Heart left ventricle (tissue), 16 donors: ENCODE measurements around the gene NSG1. TPM values are rescaled to one million over a fixed set of nuclear protein-coding genes. Genes with fewer than 3 reads are reported as not detected.

Experiments
- ATAC-seq, 4 donors: fragments of 200-7000 bp; cut with Tn5 transposase; one replicate each; pipeline ENCODE4 v1.9.1; 2020 to 2022; ENCODE audit warnings: moderate library complexity in 4 of 4, mild to moderate bottlenecking in 3 of 4, moderate number of reproducible peaks in 1 of 4
- DNase-seq, 5 donors: peaks; one replicate each; pipeline ENCODE4 v3.0.0-alpha.2; 2020
- H3K27ac ChIP-seq, 12 donors: fragments of 200-600 bp; sonication (generic) in 4 of 12; one replicate each; pipeline versions ENCODE4 v1.5.0 to v1.8.0; 2016 to 2022; ENCODE audit warnings: mild to moderate bottlenecking in 2 of 12
- H3K27me3 ChIP-seq, 9 donors: fragments of 200-600 bp; sonication (generic) in 2 of 9; one replicate each; pipeline versions ENCODE4 v1.5.1 to v1.8.0; 2016 to 2022; ENCODE audit warnings: mild to moderate bottlenecking in 3 of 9
- H3K36me3 ChIP-seq, 9 donors: fragments of 200-600 bp; sonication (generic) in 2 of 9; one replicate each; pipeline versions ENCODE4 v1.5.0 to v1.8.0; 2018 to 2022; ENCODE audit warnings: mild to moderate bottlenecking in 2 of 9
- H3K4me1 ChIP-seq, 12 donors: fragments of 200-600 bp; sonication (generic) in 4 of 12; one replicate each; pipeline versions ENCODE4 v1.5.0 to v1.8.0; 2016 to 2022; ENCODE audit warnings: mild to moderate bottlenecking in 3 of 12
- H3K4me3 ChIP-seq, 12 donors: fragments of 200-600 bp; sonication (generic) in 4 of 12; one replicate each; pipeline versions ENCODE4 v1.5.0 to v1.8.0; 2017 to 2022; ENCODE audit warnings: mild to moderate bottlenecking in 9 of 12, moderate library complexity in 4 of 12
- H3K9me3 ChIP-seq, 12 donors: fragments of 200-600 bp; sonication (generic) in 4 of 12; one replicate each; pipeline versions ENCODE4 v1.5.0 to v1.8.0; 2016 to 2022; ENCODE audit warnings: mild to moderate bottlenecking in 1 of 12
- CTCF ChIP-seq, 12 donors: fragments of 200-600 bp; sonication (generic) in 4 of 12; IDR thresholded peaks; one replicate each; pipeline versions ENCODE4 v1.5.0 to v1.8.0; 2018 to 2022; ENCODE audit warnings: antibody characterized with exemption in 12 of 12, mild to moderate bottlenecking in 5 of 12
- POLR2A ChIP-seq, 2 donors: fragments of 450-650 bp; IDR thresholded peaks; one replicate each; pipeline ENCODE4 v1.6.1; 2017; ENCODE audit warnings: antibody characterized with exemption in 2 of 2, mild to moderate bottlenecking in 2 of 2, moderate library complexity in 2 of 2
- WGBS, 4 donors: extraction: QIAGEN DNeasy Blood & Tissue Kit in 2 of 4; methylation state at CpG; one replicate each; pipeline versions ENCODE4 v1.1.5 to v1.1.7; 2013 to 2018; 5-methylcytosine and 5-hydroxymethylcytosine counted together
- intact Hi-C, 10 donors: fragments of 100-400 bp; cut with DNase I; formaldehyde crosslinking; loops; one replicate each; pipeline versions ENCODE4 v1.11.1 to v1.14.2; 2022
- polyA plus RNA-seq, 2 donors: library from polyadenylated mRNA; stranded (reverse); fragments of 200-250 nt; gene quantifications; one replicate each; pipeline ENCODE4 v1.2.3, GENCODE V29; 2013
- total RNA-seq, 9 donors: library from RNA; depleted of rRNA in 2 of 9; stranded (reverse); fragments of >200 nt in 2 of 9; fragmentation: NEBNext Ultra II Directional in 3 of 9; extraction: Animal tissue kit (Norgen Biotek cat#: 25700) in 3 of 9; gene quantifications; one replicate each; pipeline versions ENCODE4 v1.1.0 to v1.2.4, GENCODE V29; 2016 to 2023
- donor health status: ischemic (EF 13 %, LVEDD 7.1; RV severe dilation, severe dysfunction).
- donor health status: healthy with polysubstance abuse.
- donor health status: DM: no; HTN: yes; CAD: no.
- donor health status: DM: no; HTN: no; CAD: no.
- donor health status: ischemic (EF 25% LVEDD 6.9; RV normal size, moderate dysfunction).
- donor health status: ischemic (EF 25% LVEDD 5.7; RV mildly dilated, moderate dysfunction).
- donor health status: healthy.
- donor health status: DM: yes; HTN: yes; CAD: no.
- donor health status: ischemic (EF 35%, LVEDD 5.7; RV mildly dilated, moderate dysfunction).
- donor health status: nonischemic (EF 11% LVEDD 7.7; RV severe dilation, severe dysfunction).
- donor health status: DM: yes; HTN: yes; CAD: no.
- donor health status: PGD.
- donor health status: ischemic (EF 29% LVEDD 5.4; RV normal size, mild dysfunction).
- donor health status: nonischemic (EF 23%, LVEDD 6.1; RV moderate dilation, normal function).

The NSG1 gene
- total and polyA plus RNA-seq, 11 donors: 2.1 to 19.7 (median 3.4) TPM

GRCh38 chr4:4415806-4416805 lies 29.2 kb downstream of the NSG1 start:
- no peak for ATAC-seq
- WGBS, 4 donors: 90 to 94% (median 92%) methylated on average over 24 to 27 of the region's 27 CpGs

GRCh38 chr4:4416981-4417380 lies 30.1 kb downstream of the NSG1 start:
- Histone ChIP-seq H3K27ac (no peak overlapping the region), H3K4me3 (no peak overlapping the region), H3K36me3 (peaks cover 0 to 46% (median 36%) of the 10 kb centered on the region in 9 donors), H3K27me3 (no peaks in the 10 kb centered on the region), H3K9me3 (no peaks in the 10 kb centered on the region), H3K4me1 (no peaks in the 10 kb centered on the region)
- ATAC-seq: no peak
- DNase-seq: no peak
- TF ChIP-seq CTCF (IDR thresholded peaks at IDR 0.05) (no peak), POLR2A (IDR thresholded peaks at IDR 0.05) (no peak)
- intact Hi-C loops: no loop called here
- WGBS, 4 donors: 92 to 95% (median 94%) methylated on average over 11 of the region's 11 CpGs

More at GRCh38 chr4:4415806-4416805, 29.2 kb downstream of the NSG1 start:
- TF ChIP-seq CTCF (IDR thresholded peaks at IDR 0.05) (no peak), POLR2A (IDR thresholded peaks at IDR 0.05) (no peak)
- intact Hi-C loops: no loop called here
- Histone ChIP-seq H3K27ac (no peak overlapping the region), H3K27me3 (no peaks in the 10 kb centered on the region), H3K36me3 (peaks cover 0 to 37% (median 27%) of the 10 kb centered on the region in 9 donors), H3K9me3 (no peaks in the 10 kb centered on the region), H3K4me3 (no peak overlapping the region), H3K4me1 (no peaks in the 10 kb centered on the region)
- peak in 1 of 5 donors; percentile 9 for DNase-seq

- H3K9me3 ChIP-seq: no peaks in the 10 kb centered on the region
- H3K4me3 ChIP-seq: no peak overlapping the region
- H3K27ac ChIP-seq: no peak overlapping the region
- H3K4me1 ChIP-seq: no peaks in the 10 kb centered on the region
- peak in 1 of 5 donors; percentile 6 for DNase-seq
- H3K27me3 ChIP-seq: no peaks in the 10 kb centered on the region
- no peak for ATAC-seq
- peaks cover 0 to 55% (median 43%) of the 10 kb centered on the region in 9 donors for H3K36me3 ChIP-seq
- intact Hi-C loops: no loop called here
- WGBS, 4 donors: 66 to 84% (median 81%) methylated on average over 6 to 7 of the region's 7 CpGs
- no peak for TF ChIP-seq CTCF (IDR thresholded peaks at IDR 0.05)
- TF ChIP-seq POLR2A (IDR thresholded peaks at IDR 0.05): no peak
Observed at GRCh38 chr4:4417886-4418285, 31.0 kb downstream of the NSG1 start.

- 87 to 93% (median 89%) methylated on average over 19 of the region's 19 CpGs for WGBS, 4 donors
- no peak for TF ChIP-seq POLR2A (IDR thresholded peaks at IDR 0.05)
- no peak for TF ChIP-seq CTCF (IDR thresholded peaks at IDR 0.05)
- DNase-seq (peak in 2 of 5 donors; percentile 4 to 9), ATAC-seq (no peak)
- intact Hi-C loops: no loop called here
- no peak overlapping the region for H3K4me3 ChIP-seq
- peaks cover 0 to 64% (median 52%) of the 10 kb centered on the region in 9 donors for H3K36me3 ChIP-seq
- H3K27ac ChIP-seq: no peak overlapping the region
- no peaks in the 10 kb centered on the region for H3K27me3 ChIP-seq
- no peaks in the 10 kb centered on the region for H3K9me3 ChIP-seq
- H3K4me1 ChIP-seq: no peaks in the 10 kb centered on the region
Observed at GRCh38 chr4:4418676-4419390, 31.9 kb downstream of the NSG1 start.
